GM18505 (cell line): Measurements from ENCODE around the gene SMCO4.
A peak's percentile ranks its signal among the peaks of the same experiment; 100 is the strongest.

Experiments
- ATAC-seq: cut with Tn5 transposase; IDR thresholded peaks from one replicate; pipeline ENCODE4 v1.9.1; 2021; ENCODE audit not compliant: unreplicated experiment
- POLR2A ChIP-seq: IDR thresholded peaks from 4 replicates; pipeline ENCODE4 v1.6.1; 2011; ENCODE audit warnings: borderline replicate concordance; ENCODE audit not compliant: insufficient read depth, insufficient read length; ENCODE audit errors: extremely low read depth

Gene SMCO4

GRCh38 chr11:93570759-93571413 lies 27.7 kb upstream of the SMCO4 start:
- no peak for TF ChIP-seq POLR2A
- no peak for ATAC-seq

GRCh38 chr11:93569496-93569895 lies 26.3 kb upstream of the SMCO4 start:
- no peak for ATAC-seq
- TF ChIP-seq POLR2A = no peak

DNA sequence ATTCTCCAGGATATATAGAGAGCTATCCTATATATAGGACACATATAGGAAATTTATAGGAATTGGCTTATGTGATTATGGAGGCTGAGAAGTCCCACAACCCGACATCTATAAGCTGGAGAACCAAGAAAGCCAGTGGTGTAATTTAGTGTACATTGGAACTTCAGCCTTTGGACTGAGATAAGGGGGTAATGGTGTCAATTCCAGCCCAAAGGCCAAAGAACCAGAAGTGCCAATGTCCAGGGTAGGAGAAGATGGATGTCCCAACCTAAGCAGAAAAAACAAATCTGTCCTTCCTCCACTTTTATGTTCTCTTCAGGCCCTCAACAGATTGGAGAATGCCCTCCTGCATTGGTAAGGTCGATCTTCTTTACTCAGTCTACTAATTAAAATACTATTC lies 25.5 kb upstream of the SMCO4 start:
- TF ChIP-seq POLR2A = no peak

GRCh38 chr11:93567401-93567895 lies 24.3 kb upstream of the SMCO4 start:
- no peak for ATAC-seq
- no peak for TF ChIP-seq POLR2A

More for the DNA sequence above, 25.5 kb upstream of the SMCO4 start:
- ATAC-seq = no peak

DNA sequence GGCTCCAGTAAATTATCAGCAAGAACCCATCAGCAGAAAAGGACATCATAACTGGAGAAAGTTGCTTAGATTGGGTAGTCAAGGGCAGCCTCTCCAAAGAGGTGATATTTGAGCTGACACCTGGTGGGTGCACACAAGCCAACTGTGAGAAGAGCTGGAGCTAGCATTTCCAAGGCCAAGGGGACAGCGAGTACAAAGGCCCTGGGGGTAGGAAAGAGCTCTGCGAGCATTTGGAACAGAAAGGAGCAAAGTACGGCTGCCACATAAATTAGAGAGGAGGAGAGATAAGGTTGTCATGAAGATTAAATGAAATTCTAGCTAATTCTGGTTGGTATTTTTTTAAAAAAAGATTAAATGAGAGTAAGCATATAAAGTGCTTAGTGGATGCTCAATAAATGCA lies 21.7 kb upstream of the SMCO4 start:
- ATAC-seq = no peak
- TF ChIP-seq POLR2A = no peak

- TF ChIP-seq POLR2A = no peak
- ATAC-seq = no peak
Measured at GRCh38 chr11:93563857-93564256, 20.7 kb upstream of the SMCO4 start.

DNA sequence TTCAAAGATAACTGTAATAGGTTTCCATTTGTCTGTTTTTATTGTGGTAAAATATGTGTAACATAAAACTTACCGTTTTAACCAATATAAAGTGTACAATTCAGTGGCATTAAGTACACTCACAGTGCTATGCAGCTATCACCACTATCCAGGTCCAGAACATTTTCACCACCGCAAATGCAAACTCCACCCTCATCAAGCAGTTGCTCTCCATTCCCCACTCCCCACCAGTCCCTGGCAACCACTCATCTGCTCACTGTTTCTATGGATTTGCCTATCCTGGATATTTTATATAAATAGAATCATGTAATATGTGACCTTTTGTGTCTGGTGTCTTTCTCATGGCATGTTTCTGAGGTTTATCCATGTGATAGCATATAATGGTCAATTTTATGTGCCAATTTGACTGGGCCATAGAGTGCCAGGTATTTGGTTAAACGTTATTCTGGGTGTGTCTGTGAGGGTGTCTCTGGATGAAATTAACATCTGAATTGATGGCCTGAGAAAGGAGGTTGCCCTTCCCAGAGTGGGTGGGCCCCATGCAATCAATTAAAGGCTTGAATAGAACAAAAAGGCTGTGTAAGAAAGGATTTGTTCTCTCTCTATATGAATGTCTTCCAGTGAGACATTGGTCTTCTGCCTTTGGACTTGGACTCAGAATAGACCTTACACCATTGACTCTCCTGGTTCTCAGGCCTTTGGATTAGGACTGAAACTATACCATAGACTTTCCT lies 17.2 kb upstream of the SMCO4 start:
- ATAC-seq = no peak
- no peak for TF ChIP-seq POLR2A

- ATAC-seq = no peak
- TF ChIP-seq POLR2A = no peak
Measured at GRCh38 chr11:93559681-93560080, 16.5 kb upstream of the SMCO4 start.

GRCh38 chr11:93552874-93553273 lies 9.7 kb upstream of the SMCO4 start:
- ATAC-seq = no peak
- no peak for TF ChIP-seq POLR2A

DNA sequence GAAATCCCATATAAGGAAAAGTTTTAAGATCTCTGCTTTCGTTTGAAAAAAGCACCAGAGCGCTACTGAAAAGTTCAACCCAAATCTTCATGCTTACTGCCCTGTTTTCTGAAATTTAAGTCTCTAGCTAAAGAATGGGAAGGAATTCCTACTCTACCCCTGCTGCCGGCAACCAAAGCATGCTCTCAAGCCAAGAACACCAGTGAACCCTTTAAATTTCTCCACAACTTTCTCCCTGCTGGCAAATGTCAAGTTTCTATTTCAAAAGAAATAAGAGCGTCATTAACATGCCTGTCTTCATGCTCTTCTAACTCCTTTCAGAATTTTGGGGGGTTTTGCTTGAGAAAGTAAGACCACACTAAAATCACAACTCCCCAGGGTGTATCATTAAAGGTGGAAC lies 6.8 kb upstream of the SMCO4 start:
- TF ChIP-seq POLR2A = no peak
- ATAC-seq = no peak

DNA sequence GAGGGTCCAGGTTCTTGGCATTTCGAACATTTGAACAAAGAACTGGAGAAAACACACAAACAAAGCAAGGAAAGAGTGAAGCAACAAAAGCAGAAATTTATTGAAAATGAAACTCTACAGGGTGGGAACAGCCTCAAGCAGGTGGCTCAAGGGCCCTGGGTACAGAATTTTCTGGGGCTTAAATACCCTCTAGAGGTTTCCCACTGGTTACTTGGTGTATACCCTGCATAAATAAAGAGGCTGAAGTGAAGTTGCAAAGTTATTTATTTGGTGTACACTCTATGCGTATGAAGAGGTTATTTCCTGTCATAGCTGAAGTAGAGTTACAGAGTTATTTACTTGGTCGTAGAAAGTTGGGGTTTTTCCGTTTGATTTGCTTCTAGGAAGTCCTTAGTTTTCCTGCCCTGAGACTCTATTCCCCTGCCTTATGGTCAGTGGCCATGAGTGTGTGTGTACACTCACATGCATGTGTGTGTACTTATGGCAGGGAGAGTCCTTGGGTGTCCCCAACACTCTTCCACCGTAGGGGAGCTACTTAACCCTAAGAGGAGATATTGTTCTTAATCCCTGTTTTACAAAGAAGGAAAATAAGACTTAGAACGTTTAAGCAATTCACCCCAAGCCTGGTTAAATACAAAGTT lies 5.6 kb upstream of the SMCO4 start:
- no peak for TF ChIP-seq POLR2A
- ATAC-seq = no peak

DNA sequence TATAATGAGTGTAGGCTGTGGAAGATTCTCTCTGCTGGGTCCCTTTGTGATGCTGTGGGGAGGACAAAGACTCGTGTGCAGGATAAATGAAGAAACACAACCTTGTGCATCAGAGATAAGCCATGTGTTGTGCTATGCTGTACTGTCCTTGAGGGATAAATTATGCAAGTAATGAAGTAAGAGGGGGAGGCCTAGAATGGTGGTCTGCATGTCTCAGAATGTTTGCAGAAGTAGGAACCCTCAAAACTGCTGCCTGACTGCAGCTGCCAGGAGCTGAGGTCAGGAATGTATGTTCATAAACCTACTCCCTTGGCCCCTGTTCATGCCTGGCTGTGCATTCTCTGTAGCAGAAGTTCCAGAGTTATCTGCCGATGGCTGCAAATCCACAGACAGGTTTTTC lies 4.6 kb upstream of the SMCO4 start:
- no peak for TF ChIP-seq POLR2A
- no peak for ATAC-seq

DNA sequence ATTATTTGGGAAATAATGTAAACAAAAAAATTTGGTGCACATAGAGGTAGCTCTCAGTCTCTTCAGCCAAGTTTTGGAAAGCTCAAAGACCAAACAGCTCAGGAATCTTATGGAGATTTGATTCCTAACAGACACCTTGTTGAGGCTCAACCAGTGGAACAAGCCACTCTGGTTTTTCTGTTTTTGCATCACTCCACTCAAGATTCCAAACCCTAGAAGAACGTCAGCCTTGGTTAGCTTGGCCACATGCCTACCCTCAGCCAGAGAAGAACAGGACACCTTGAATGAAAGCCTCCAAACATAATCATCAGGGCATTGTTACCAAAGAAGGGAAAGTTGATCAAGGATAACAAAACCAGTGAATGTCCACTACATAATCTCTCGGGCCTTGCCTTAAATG lies 3.8 kb upstream of the SMCO4 start:
- no peak for TF ChIP-seq POLR2A
- no peak for ATAC-seq

GRCh38 chr11:93545566-93545965 lies 2.4 kb upstream of the SMCO4 start:
- ATAC-seq = no peak
- TF ChIP-seq POLR2A = no peak

GRCh38 chr11:93542811-93543229 lies 371 bp downstream of the SMCO4 start:
- TF ChIP-seq POLR2A = no peak
- peak; percentile 50 for ATAC-seq
